HepG2 (cell line): ENCODE data around the gene PSKH1.

ENCODE experiments used
- POLR2A ChIP-seq, 2 experiments: IDR thresholded peaks; 2 replicates each; pipeline ENCODE4 v1.6.1; 2011; ENCODE audit warnings: low read depth in 2 of 2, low read length in 2 of 2, mild to moderate bottlenecking in 1 of 2, moderate library complexity in 1 of 2; ENCODE audit not compliant: insufficient read depth in 1 of 2
- REST ChIP-seq, 2 experiments: IDR thresholded peaks; 2 replicates each; pipeline ENCODE4 v1.6.1; 2011 to 2012; ENCODE audit warnings: low read length in 2 of 2, borderline replicate concordance in 1 of 2, low read depth in 1 of 2, mild to moderate bottlenecking in 1 of 2, moderate library complexity in 1 of 2
- ZBTB49 ChIP-seq: sonication (generic); formaldehyde crosslinking; IDR thresholded peaks from 2 replicates; pipeline ENCODE4 v1.4.0; 2020; ENCODE audit warnings: missing genetic modification reagents, borderline replicate concordance
- ZNF441 ChIP-seq: sonication (generic); formaldehyde crosslinking; IDR thresholded peaks from 2 replicates; pipeline ENCODE4 v1.7.0; 2021; ENCODE audit warnings: missing genetic modification reagents, borderline replicate concordance

- TF ChIP-seq POLR2A (IDR thresholded peaks at IDR 0.05; ENCODE audit: insufficient read depth in 1 of 2, low read depth in 2 of 2, low read length in 2 of 2) = no peak
- no peak for TF ChIP-seq ZBTB49 (CRISPR knock-in tag)
- TF ChIP-seq ZNF441 (CRISPR knock-in tag) = no peak
- no peak for TF ChIP-seq REST (IDR thresholded peaks at IDR 0.05; ENCODE audit: borderline replicate concordance in 1 of 2, low read depth in 1 of 2, low read length in 2 of 2)
These were observed 21.9 kb downstream of the PSKH1 start for GRCh38 chr16:67914758-67915495.
